BLaER1 (cell line): ENCODE data around the gene PRKCE.
A peak's percentile ranks its signal among the peaks of the same experiment; 100 is the strongest.

Experiments
- H3K27ac ChIP-seq: shearing (Covaris generic); formaldehyde crosslinking; 2 replicates; pipeline ENCODE4 v1.8.1; 2022
- H3K27me3 ChIP-seq: shearing (Covaris generic); formaldehyde crosslinking; 2 replicates; pipeline ENCODE4 v1.8.1; 2022
- H3K36me3 ChIP-seq: shearing (Covaris generic); formaldehyde crosslinking; 2 replicates; pipeline ENCODE4 v1.8.1; 2022
- H3K4me1 ChIP-seq: shearing (Covaris generic); formaldehyde crosslinking; 2 replicates; pipeline ENCODE4 v1.8.1; 2022
- H3K4me2 ChIP-seq: shearing (Covaris generic); formaldehyde crosslinking; 2 replicates; pipeline ENCODE4 v1.8.1; 2022
- H3K4me3 ChIP-seq: shearing (Covaris generic); formaldehyde crosslinking; 2 replicates; pipeline ENCODE4 v1.8.1; 2022
- H3K9ac ChIP-seq: shearing (Covaris generic); formaldehyde crosslinking; 2 replicates; pipeline ENCODE4 v1.8.1; 2022
- H3K9me3 ChIP-seq: shearing (Covaris generic); formaldehyde crosslinking; 2 replicates; pipeline ENCODE4 v1.8.1; 2022
- H4K20me1 ChIP-seq: shearing (Covaris generic); formaldehyde crosslinking; 2 replicates; pipeline ENCODE4 v1.8.1; 2022
- Cebpa-rat ChIP-seq: shearing (Covaris generic); IDR thresholded peaks from 2 replicates; pipeline ENCODE4 v1.8.1; 2022

Gene PRKCE

DNA sequence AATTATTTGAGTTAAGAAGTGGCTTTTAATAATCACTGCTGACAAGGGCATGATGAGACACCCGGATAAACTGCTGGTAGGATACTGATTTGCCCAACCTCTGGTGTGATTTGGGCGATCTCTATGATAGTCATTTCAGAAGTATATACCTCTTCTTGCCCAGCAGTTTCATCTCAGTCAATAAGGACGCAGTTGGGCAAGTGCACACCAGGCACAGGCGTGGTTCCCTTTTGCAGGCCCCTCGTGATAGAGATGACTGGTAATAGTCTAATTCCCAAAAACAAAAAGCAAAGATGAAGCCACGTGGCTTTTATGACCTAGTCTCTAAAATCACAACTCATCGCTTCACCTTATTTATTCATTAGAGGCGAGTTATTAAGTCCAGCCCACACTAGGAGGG, 246.4 kb downstream of the PRKCE start:
- Histone ChIP-seq H3K9me3 (no peaks in the 10 kb centered on the region), H4K20me1 (peaks cover 99% of the 10 kb centered on the region), H3K4me3 (no peak overlapping the region), H3K9ac (no peak overlapping the region), H3K36me3 (peaks cover 43% of the 10 kb centered on the region), H3K27ac (no peak overlapping the region), H3K4me1 (peaks cover 66% of the 10 kb centered on the region), H3K4me2 (no peak overlapping the region), H3K27me3 (no peaks in the 10 kb centered on the region)
- no peak for TF ChIP-seq Cebpa-rat

DNA sequence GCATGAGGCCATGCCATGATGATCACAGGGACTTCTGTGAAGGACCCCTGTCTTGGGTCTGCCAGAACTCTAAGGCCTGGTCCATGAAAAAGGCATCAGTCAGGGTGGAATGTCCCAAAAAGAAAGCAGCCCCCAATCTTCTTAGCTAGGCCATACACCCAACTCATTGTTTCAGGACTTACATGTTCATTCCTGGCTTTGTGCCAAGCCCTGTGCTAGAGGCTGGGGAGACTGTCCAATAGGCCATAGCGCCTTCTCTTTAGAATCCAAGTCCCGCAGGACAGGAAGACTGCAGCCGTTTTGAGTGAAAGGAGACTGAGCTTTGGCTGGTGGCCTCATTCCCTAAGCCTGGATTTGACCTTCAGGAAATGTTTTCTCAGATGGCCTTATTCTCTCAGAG, 247.3 kb downstream of the PRKCE start:
- no peaks in the 10 kb centered on the region for H3K27me3 ChIP-seq
- no peak for TF ChIP-seq Cebpa-rat
- no peak overlapping the region for H3K27ac ChIP-seq
- H3K4me3 ChIP-seq: no peak overlapping the region
- H3K4me1 ChIP-seq: peaks cover 73% of the 10 kb centered on the region
- H4K20me1 ChIP-seq: peaks cover 99% of the 10 kb centered on the region
- no peak overlapping the region for H3K4me2 ChIP-seq
- H3K36me3 ChIP-seq: peaks cover 41% of the 10 kb centered on the region
- H3K9ac ChIP-seq: no peak overlapping the region
- no peaks in the 10 kb centered on the region for H3K9me3 ChIP-seq

DNA sequence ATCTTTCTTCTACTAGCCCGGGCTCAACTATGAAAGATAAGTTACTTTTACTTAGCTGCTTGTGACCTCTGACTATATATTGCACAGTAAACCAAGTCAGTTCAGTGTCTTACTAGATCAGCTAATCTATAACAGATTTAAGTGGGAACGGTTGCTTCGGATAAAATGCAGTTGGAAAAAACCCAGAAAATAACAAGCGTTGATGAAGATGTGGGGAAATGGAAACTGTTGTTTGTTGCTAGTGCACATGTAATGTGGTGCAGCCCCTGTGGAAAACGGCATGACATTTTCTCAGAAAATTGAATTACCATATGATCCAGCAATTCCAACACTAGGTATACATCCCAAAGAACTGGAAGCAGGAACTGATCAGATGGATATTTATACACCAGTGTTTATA, 248.5 kb downstream of the PRKCE start:
- no peaks in the 10 kb centered on the region for H3K9me3 ChIP-seq
- no peaks in the 10 kb centered on the region for H3K27me3 ChIP-seq
- peaks cover 99% of the 10 kb centered on the region for H4K20me1 ChIP-seq
- no peak overlapping the region for H3K27ac ChIP-seq
- peaks cover 81% of the 10 kb centered on the region for H3K4me1 ChIP-seq
- peaks cover 46% of the 10 kb centered on the region for H3K36me3 ChIP-seq
- no peak for TF ChIP-seq Cebpa-rat
- H3K4me3 ChIP-seq: no peak overlapping the region
- H3K4me2 ChIP-seq: no peak overlapping the region
- no peak overlapping the region for H3K9ac ChIP-seq

DNA sequence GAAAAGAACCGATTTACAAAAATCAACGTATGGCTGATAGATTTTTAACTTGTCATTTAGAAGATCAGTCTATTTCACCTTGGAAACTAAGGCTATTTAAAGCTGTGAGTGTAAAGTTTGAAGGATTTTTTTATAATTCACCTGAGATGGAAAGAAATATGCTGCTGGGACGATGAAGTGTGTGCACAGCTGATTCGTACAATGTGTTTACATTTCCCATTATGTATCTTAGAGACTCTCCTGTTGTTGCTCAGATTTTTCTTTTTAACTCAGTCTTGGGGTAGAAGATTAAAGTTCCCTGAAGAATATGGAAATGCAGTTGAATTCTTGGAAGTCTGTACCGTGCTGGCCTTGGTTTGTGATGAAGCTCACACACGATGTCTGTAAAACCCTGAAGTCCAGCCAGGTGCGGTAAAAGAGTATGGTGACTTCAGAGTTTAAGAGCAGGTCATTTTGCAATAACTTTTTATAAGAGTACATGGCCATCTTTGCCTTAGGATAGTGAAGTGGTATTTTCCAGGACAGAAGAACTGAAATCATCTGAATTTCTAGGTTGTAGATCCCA, 250.1 kb downstream of the PRKCE start:
- H3K4me2 ChIP-seq: peak overlapping the region; percentile 54
- peaks cover 53% of the 10 kb centered on the region for H3K36me3 ChIP-seq
- H3K4me3 ChIP-seq: no peak overlapping the region
- no peaks in the 10 kb centered on the region for H3K27me3 ChIP-seq
- H4K20me1 ChIP-seq: peaks cover 99% of the 10 kb centered on the region
- H3K9me3 ChIP-seq: no peaks in the 10 kb centered on the region
- no peak for TF ChIP-seq Cebpa-rat
- H3K27ac ChIP-seq: no peak overlapping the region
- peaks cover 81% of the 10 kb centered on the region for H3K4me1 ChIP-seq
- H3K9ac ChIP-seq: no peak overlapping the region

DNA sequence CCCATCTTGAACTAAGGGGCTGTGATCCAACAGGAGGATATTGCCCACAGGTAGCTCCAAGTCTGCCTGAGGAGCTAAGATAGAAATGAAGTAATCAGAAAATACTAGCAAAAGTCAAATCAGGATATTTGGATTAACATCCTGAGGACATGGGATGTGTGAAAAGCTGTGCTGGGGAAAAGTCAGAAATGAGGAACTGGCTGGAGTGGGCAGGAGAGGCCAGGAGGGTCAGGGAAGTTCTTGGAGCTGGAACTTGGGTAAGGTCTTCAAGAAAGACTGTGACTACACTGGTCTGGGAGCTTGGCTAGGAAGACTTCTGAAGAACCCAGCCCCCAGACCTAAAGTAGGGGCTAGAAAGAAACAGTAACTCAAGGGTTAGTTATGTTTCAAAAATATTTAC, 250.9 kb downstream of the PRKCE start:
- Histone ChIP-seq H3K27me3 (no peaks in the 10 kb centered on the region), H4K20me1 (peaks cover 99% of the 10 kb centered on the region), H3K9ac (no peak overlapping the region), H3K4me2 (peak overlapping the region; percentile 54), H3K36me3 (peaks cover 61% of the 10 kb centered on the region), H3K4me1 (peaks cover 77% of the 10 kb centered on the region), H3K4me3 (no peak overlapping the region), H3K27ac (no peak overlapping the region), H3K9me3 (no peaks in the 10 kb centered on the region)
- TF ChIP-seq Cebpa-rat: no peak

DNA sequence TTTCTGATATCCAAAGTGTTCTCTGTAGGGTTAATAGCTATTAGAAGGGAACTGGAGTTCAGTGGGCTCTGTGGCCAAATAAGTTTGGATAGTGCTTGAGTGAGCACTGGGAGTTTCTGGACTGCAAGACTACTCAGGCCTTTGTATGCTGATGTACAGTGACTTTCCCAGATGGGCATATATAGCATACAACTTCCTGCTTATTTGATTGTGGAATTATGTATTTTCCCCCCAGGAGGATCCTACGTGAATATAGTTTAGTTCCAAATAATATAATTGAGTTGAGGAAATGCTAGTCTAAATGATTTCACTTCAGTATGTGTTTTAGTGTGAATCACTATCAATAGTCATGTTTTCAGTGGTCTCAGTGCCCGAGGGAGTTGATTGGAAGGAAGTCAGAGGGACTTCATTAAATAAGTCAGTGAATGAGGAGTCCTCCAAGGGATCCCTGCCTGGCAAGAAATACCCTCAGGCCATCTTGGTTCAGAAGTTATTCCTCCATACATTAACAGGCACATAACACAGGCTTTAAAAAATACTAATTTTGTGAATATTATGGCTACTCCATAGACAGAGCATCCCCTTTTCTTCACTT, 251.4 kb downstream of the PRKCE start:
- peaks cover 65% of the 10 kb centered on the region for H3K36me3 ChIP-seq
- no peak overlapping the region for H3K4me3 ChIP-seq
- TF ChIP-seq Cebpa-rat: no peak
- peaks cover 77% of the 10 kb centered on the region for H3K4me1 ChIP-seq
- H4K20me1 ChIP-seq: peaks cover 99% of the 10 kb centered on the region
- peak overlapping the region; percentile 54 for H3K4me2 ChIP-seq
- no peaks in the 10 kb centered on the region for H3K27me3 ChIP-seq
- H3K27ac ChIP-seq: no peak overlapping the region
- H3K9me3 ChIP-seq: no peaks in the 10 kb centered on the region
- H3K9ac ChIP-seq: no peak overlapping the region

DNA sequence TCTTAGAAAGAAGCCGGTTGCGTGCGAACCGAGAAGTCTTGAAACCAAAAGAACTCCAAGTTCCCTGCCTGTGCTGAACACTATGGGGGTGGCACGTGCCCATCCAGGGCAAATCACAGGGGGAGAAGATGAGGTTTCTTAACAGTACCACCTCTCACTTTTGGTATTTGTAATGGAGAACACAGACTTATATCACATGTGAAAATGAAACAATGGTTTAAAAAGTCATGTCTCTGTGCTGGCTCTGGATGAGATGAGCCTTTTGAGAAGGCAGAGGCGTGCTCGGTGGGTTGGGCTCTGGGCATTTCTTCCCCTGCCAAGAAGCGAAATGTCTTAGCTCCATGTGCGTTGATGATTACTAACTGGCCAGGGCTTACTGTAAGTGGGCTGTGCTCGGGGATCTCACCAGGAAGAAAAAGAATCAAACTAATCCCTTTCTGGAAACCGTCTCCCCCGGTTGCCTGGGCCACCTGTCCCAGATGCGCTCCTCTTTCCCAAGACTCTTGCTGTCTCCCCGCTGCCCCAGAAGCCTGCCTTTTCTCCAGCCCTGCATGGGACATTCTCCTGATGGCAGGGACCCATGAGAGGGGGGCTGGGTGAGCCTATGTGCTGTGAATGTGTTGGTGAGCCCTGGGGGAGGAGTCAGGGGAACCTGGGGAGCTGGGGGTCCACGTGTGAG, 252.9 kb downstream of the PRKCE start:
- peaks cover 62% of the 10 kb centered on the region for H3K36me3 ChIP-seq
- no peaks in the 10 kb centered on the region for H3K27me3 ChIP-seq
- H3K27ac ChIP-seq: 0 out of 2 replicates have a peak overlapping the region, but pooled peaks have one; percentile 16
- no peaks in the 10 kb centered on the region for H3K9me3 ChIP-seq
- H3K4me1 ChIP-seq: peaks cover 81% of the 10 kb centered on the region
- H3K4me2 ChIP-seq: peak overlapping the region; percentile 22
- peaks cover 99% of the 10 kb centered on the region for H4K20me1 ChIP-seq
- H3K4me3 ChIP-seq: no peak overlapping the region
- no peak for TF ChIP-seq Cebpa-rat
- no peak overlapping the region for H3K9ac ChIP-seq

DNA sequence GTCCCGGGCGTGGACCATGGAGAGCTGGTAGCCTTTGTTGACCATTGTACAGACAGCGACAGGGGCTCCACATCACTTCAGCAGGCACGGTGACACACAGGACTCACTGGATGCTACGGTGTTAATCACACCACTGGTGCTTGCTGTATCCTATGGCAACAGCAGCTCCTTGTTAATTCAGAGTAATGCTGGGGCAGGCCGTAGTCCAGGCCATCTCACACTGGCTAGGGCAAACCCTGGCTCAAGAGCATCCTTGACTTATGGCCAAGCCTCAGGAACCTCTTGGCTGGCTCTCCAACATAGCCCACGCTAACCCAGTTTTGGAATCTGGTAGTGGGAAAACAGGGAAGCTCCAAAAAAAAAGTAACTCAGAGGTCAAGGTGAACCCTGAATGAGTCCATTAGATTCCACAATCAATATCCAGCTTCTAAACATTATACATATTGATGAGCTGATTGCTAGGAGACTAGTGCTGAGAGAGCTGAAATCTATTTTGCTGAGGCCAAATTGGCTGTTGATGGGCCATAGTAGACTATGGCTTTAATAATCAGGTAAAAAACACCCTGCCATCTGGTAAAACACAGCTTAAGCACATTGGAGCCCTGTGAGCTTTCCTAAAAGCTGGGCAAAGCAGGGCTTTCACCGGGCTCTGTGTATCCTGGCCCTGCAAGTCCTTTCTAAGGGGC, 253.6 kb downstream of the PRKCE start:
- peak overlapping the region; percentile 27; the same call in 1 of the 2 replicates for H3K27ac ChIP-seq
- no peaks in the 10 kb centered on the region for H3K27me3 ChIP-seq
- H3K9me3 ChIP-seq: no peaks in the 10 kb centered on the region
- H3K36me3 ChIP-seq: peaks cover 55% of the 10 kb centered on the region
- no peak overlapping the region for H3K4me3 ChIP-seq
- H3K4me1 ChIP-seq: peaks cover 88% of the 10 kb centered on the region
- peak overlapping the region; percentile 22 for H3K4me2 ChIP-seq
- H3K9ac ChIP-seq: no peak overlapping the region
- TF ChIP-seq Cebpa-rat: no peak
- H4K20me1 ChIP-seq: peaks cover 99% of the 10 kb centered on the region

DNA sequence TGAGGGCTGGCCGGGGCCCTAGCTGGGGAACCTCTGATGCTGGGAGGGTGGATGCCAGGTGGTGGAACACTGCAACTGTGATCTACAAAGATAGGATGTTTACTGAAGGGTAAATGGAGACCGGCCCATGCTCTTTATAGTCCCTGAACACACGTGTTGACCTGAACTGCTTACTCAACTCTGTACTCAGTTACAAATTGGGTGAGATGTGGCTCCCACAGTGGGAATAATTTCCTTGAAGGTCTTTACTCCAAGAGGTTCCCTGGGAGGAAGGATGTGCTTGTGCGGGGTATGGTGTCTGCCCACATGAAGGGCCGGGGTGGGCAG, 254.1 kb downstream of the PRKCE start:
- Histone ChIP-seq H3K4me2 (peak overlapping the region; percentile 22), H4K20me1 (peaks cover 99% of the 10 kb centered on the region), H3K9ac (no peak overlapping the region), H3K27me3 (no peaks in the 10 kb centered on the region), H3K4me3 (no peak overlapping the region), H3K9me3 (no peaks in the 10 kb centered on the region), H3K4me1 (peaks cover 93% of the 10 kb centered on the region), H3K27ac (peak overlapping the region; percentile 27; the same call in 1 of the 2 replicates), H3K36me3 (peaks cover 53% of the 10 kb centered on the region)
- no peak for TF ChIP-seq Cebpa-rat

DNA sequence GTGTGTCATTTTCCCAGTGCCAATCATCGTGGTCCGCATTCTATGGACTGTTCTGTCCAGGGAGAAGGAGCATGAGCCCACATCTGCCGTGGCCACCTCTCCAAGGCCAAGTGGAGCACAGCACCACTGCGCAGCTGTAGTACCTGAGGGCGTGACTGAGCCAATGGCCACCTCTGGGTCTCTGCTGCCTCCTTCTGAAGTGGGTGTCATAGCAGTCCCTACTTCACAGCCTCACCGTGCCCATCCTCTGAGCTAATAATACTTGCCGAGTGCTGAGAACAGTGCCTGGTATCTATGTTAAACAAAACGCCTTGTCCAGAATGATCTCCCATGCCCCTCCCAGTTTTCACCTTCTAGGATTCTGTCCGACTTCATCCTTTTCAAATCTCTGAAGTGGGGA, 256.1 kb downstream of the PRKCE start:
- Histone ChIP-seq H4K20me1 (peaks cover 100% of the 10 kb centered on the region), H3K36me3 (peaks cover 73% of the 10 kb centered on the region), H3K27ac (no peak overlapping the region)

More for the DNA sequence above, 256.1 kb downstream of the PRKCE start:
- peaks cover 86% of the 10 kb centered on the region for H3K4me1 ChIP-seq
- no peak overlapping the region for H3K4me3 ChIP-seq
- no peak overlapping the region for H3K9ac ChIP-seq
- H3K4me2 ChIP-seq: no peak overlapping the region
- no peaks in the 10 kb centered on the region for H3K27me3 ChIP-seq
- no peak for TF ChIP-seq Cebpa-rat
- no peaks in the 10 kb centered on the region for H3K9me3 ChIP-seq
